Type B pancreatic cell (in vitro differentiated cells): Measurements from ENCODE around the gene CXXC5. TPM values are rescaled to one million over a fixed set of nuclear protein-coding genes. Genes with fewer than 3 reads are reported as not detected.

ENCODE experiments used
- DNase-seq: peaks from one replicate; pipeline ENCODE4 v3.0.0; 2021; ENCODE audit warnings: mixed read lengths; ENCODE audit not compliant: unreplicated experiment; ENCODE audit errors: extremely low spot score
- H3K27ac Mint-ChIP-seq: 2 replicates; pipeline ENCODE4 v1.8.0; 2021; ENCODE audit warnings: mild to moderate bottlenecking, mixed read lengths
- H3K27me3 Mint-ChIP-seq: 2 replicates; pipeline ENCODE4 v1.8.0; 2021; ENCODE audit warnings: mixed read lengths
- H3K36me3 Mint-ChIP-seq: 2 replicates; pipeline ENCODE4 v1.8.0; 2021; ENCODE audit warnings: mixed read lengths
- H3K4me1 Mint-ChIP-seq: one replicate; pipeline ENCODE4 v1.8.0; 2021; ENCODE audit warnings: mixed read lengths; ENCODE audit not compliant: unreplicated experiment
- H3K4me3 Mint-ChIP-seq: 2 replicates; pipeline ENCODE4 v1.8.0; 2021; ENCODE audit warnings: mild to moderate bottlenecking, mixed read lengths
- H3K9me3 Mint-ChIP-seq: 2 replicates; pipeline ENCODE4 v1.8.0; 2021; ENCODE audit warnings: mixed read lengths
- CTCF ChIP-seq: fragments of 200-600 bp; sonication (generic); conservative IDR thresholded peaks from 2 replicates; pipeline ENCODE4 v1.5.0; 2021; ENCODE audit warnings: antibody characterized with exemption, mild to moderate bottlenecking
- total RNA-seq: library from RNA; stranded (reverse); gene quantifications from 2 replicates; pipeline ENCODE4 v1.2.1, GENCODE V29; 2021; ENCODE audit warnings: low replicate concordance

CXXC5 gene
- total RNA-seq, 1 donor from 2014 or later = 58.6 TPM

DNA sequence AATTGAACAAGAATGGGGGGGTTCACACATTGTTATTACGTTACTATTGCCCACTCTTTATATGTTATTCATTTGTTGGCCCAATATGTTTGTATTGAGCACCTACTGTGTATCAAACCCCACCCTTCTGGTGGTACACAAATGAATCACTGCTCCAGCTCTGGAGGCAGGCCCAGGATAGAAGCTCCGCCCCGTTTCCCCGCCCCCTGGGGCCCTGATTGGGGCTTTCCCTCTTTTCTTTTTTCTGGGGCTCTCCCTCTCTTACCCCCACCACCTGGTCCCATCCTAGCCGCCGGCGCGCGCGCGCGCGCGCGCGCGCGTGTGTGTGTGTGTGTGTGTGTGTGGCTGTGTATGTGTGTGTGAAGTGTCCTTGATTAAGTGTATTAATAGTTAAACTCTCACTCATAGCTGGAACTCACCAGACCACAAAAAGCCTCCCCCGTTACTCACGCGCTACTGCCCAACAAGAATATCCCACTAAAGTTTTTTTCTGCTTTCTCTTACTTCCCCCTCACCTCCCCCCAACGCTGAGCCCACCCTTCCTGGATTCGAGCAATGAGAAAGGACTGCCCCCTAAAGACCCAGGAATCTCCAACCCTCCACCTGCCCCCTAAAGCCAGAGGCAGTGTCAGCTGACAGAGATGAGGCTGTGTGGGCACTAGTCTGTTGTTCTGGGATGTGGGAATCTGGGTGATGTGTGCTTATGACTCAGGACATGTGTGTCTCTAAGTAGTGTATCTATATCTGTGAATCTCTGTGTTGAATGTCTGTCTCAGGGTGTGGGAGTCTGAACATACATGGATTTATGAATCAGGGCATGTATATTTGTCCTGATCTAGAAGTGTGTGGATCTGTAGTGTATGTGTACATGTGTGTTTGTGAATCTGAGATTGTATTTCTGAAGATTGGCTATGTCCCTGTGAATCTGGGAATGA lies 4.0 kb downstream of the CXXC5 start:
- H3K36me3 Mint-ChIP-seq = no peaks in the 10 kb centered on the region
- no peaks in the 10 kb centered on the region for H3K27me3 Mint-ChIP-seq
- H3K4me3 Mint-ChIP-seq = peak overlapping the region; percentile 98
- no peak for DNase-seq
- peaks cover 37% of the 10 kb centered on the region for H3K4me1 Mint-ChIP-seq
- TF ChIP-seq CTCF = no peak
- H3K9me3 Mint-ChIP-seq = no peaks in the 10 kb centered on the region
- H3K27ac Mint-ChIP-seq = peak overlapping the region; percentile 74

DNA sequence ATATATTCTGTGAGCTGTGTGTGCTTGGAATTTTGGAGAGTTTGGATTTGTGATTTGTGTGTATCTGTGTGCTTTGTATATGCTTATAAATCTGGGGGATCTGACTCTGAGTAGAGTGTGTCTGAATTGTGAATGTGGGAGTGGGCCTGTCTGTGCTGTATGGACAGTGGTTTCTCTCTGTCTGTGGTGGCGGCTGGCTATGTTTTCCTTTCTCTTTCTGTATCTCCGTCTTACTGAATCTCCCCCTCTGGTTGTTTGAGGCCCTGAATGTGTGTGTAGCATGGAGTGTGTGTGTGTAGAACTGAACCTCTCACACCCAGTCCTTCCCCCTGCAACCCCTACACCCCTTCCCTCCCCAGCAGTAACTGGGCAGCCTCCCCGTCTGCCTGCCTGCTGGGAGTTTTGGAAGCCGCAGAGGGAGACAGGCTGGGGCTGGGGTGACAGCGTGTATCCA lies 4.7 kb downstream of the CXXC5 start:
- Mint-ChIP-seq H3K27ac (peak overlapping the region; percentile 74), H3K4me3 (peak overlapping the region; percentile 98), H3K9me3 (no peaks in the 10 kb centered on the region), H3K4me1 (peaks cover 41% of the 10 kb centered on the region), H3K36me3 (no peaks in the 10 kb centered on the region), H3K27me3 (no peaks in the 10 kb centered on the region)
- DNase-seq = no peak
- no peak for TF ChIP-seq CTCF

DNA sequence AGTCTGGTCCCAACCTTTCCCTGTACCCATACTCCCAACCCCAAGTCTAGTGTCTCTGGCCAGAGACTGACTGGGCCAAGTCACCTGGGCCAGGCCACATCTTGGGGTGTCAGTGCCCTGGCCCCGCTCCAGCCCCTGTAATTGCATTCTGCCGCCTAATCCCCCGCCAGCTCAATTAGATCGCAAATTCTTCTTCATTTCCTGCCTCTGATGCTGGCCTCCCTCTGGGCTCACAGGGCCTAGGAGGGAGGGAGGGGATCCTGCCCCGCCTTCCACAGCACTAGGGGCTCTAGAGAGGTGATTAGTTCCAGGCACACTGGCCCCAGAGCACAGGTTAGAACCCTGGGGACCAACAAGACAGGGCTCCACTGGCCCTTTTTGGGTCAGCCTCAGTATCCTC lies 5.5 kb downstream of the CXXC5 start:
- Mint-ChIP-seq H3K4me3 (peak overlapping the region; percentile 60), H3K9me3 (no peaks in the 10 kb centered on the region), H3K36me3 (no peaks in the 10 kb centered on the region), H3K4me1 (peaks cover 46% of the 10 kb centered on the region), H3K27me3 (no peaks in the 10 kb centered on the region), H3K27ac (peak overlapping the region; percentile 74)
- TF ChIP-seq CTCF = no peak
- no peak for DNase-seq

DNA sequence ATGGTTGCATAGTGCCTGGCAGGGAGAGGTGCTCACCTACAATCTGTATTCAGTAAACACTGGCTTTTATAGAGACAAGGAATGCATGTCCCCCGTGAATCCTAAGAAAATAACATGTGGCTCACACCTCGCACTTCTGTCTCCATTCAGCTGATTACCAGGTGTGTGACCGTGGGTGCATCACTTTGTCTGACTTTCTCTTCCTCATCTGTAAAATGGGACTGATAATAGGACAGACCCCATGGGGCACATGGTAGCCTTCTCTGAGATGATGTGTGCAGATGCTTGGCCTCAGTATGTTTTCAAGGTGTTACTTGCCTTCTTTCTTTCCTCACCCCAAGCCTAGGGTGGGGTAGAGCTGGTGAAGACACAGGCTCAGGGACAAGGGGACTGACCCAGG lies 6.3 kb downstream of the CXXC5 start:
- Mint-ChIP-seq H3K27ac (peak overlapping the region; percentile 68), H3K9me3 (no peaks in the 10 kb centered on the region), H3K36me3 (no peaks in the 10 kb centered on the region), H3K4me1 (peaks cover 52% of the 10 kb centered on the region), H3K27me3 (no peaks in the 10 kb centered on the region), H3K4me3 (peak overlapping the region; percentile 72)
- no peak for TF ChIP-seq CTCF
- no peak for DNase-seq

- H3K27ac Mint-ChIP-seq = peak overlapping the region; percentile 68
- peak overlapping the region; percentile 72 for H3K4me3 Mint-ChIP-seq
- no peak for TF ChIP-seq CTCF
- H3K36me3 Mint-ChIP-seq = no peaks in the 10 kb centered on the region
- no peak for DNase-seq
- H3K4me1 Mint-ChIP-seq = peaks cover 52% of the 10 kb centered on the region
- H3K27me3 Mint-ChIP-seq = no peaks in the 10 kb centered on the region
- no peaks in the 10 kb centered on the region for H3K9me3 Mint-ChIP-seq
Measured at GRCh38 chr5:139654871-139655491, 6.8 kb downstream of the CXXC5 start.
